PC-9 (cell line): ENCODE measurements around the gene SCD5.

Source experiments
- EZH2 ChIP-seq: fragments of 200-600 bp; sonication (generic); IDR thresholded peaks from 2 replicates; pipeline ENCODE4 v1.8.0; 2017; ENCODE audit warnings: antibody characterized with exemption, low read depth
- TF ChIP-seq, protein P1 (sequence below): fragments of 200-600 bp; sonication (generic); conservative IDR thresholded peaks from 2 replicates; pipeline ENCODE4 v1.6.1; 2017; ENCODE audit warnings: mixed run types, antibody characterized with exemption, mild to moderate bottlenecking, moderate library complexity

DNA sequence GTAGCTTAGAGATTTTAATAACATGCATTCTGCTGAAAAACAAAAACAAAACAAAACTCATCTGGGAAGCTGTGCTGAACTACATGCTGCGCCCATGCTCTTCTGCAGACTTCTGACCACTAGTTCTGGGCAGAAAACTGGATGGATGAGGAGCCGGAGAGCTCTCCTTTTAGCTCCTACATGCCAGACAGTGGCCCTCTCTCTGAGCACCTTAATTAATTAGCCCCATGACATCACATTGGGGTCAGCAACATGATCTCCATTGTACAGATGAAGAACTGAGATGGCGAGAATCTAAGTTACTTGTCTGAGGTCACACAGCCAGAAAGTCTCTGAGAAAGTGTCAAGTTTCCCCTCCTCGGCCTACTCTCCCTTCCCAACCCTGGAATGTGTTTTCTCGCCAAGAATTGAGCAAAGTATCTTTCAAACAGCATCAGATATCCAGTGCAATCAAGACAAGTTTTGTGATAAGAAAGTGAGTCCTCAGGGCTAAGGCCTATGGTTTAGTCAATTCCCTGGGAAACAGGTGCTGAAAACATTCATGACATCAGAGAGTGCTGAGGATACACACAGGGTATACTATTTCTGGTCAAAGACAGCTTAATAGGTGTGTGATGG lies 21.6 kb downstream of the SCD5 start:
- TF ChIP-seq, protein P1, sequence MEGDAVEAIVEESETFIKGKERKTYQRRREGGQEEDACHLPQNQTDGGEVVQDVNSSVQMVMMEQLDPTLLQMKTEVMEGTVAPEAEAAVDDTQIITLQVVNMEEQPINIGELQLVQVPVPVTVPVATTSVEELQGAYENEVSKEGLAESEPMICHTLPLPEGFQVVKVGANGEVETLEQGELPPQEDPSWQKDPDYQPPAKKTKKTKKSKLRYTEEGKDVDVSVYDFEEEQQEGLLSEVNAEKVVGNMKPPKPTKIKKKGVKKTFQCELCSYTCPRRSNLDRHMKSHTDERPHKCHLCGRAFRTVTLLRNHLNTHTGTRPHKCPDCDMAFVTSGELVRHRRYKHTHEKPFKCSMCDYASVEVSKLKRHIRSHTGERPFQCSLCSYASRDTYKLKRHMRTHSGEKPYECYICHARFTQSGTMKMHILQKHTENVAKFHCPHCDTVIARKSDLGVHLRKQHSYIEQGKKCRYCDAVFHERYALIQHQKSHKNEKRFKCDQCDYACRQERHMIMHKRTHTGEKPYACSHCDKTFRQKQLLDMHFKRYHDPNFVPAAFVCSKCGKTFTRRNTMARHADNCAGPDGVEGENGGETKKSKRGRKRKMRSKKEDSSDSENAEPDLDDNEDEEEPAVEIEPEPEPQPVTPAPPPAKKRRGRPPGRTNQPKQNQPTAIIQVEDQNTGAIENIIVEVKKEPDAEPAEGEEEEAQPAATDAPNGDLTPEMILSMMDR = no peak
- TF ChIP-seq EZH2 = no peak
